Keratinocyte (primary cell): ENCODE data around the gene SHFL. TPM values are rescaled to one million over a fixed set of nuclear protein-coding genes. Genes with fewer than 3 reads are reported as not detected.

Source experiments
- DNase-seq: peaks from one replicate; pipeline ENCODE4 v3.0.0-alpha.2; 2011; ENCODE audit warnings: low read depth, missing footprints, low spot score
- FAIRE-seq: peaks from 2 replicates; lab custom pipeline; 2011; peaks lifted over from hg19 to GRCh38; lab: Jason Lieb, UNC
- H2AFZ ChIP-seq: 2 replicates; pipeline ENCODE4 v1.6.0; 2012; ENCODE audit warnings: low read length, control low read depth, inconsistent platforms; ENCODE audit not compliant: control insufficient read depth
- H3K27ac ChIP-seq: 2 replicates; pipeline ENCODE4 v1.5.1; 2011; ENCODE audit warnings: low read length; ENCODE audit not compliant: control insufficient read depth, insufficient read depth
- H3K27me3 ChIP-seq: 3 replicates; pipeline ENCODE4 v1.6.0; 2011; ENCODE audit warnings: low read length; ENCODE audit not compliant: control insufficient read depth, insufficient read depth; ENCODE audit errors: extremely low read depth
- H3K36me3 ChIP-seq, 2 experiments: 2 replicates in 1 of 2; 3 replicates in 1 of 2; pipeline ENCODE4 v1.5.1; 2011; ENCODE audit warnings: low read length in 2 of 2, mild to moderate bottlenecking in 1 of 2; ENCODE audit not compliant: control insufficient read depth in 2 of 2, insufficient read depth in 2 of 2; ENCODE audit errors: extremely low read depth in 1 of 2
- H3K4me1 ChIP-seq: 3 replicates; pipeline ENCODE4 v1.5.1; 2011; ENCODE audit warnings: low read length; ENCODE audit not compliant: control insufficient read depth, insufficient read depth; ENCODE audit errors: extremely low read depth
- H3K4me2 ChIP-seq: 3 replicates; pipeline ENCODE4 v1.6.0; 2011; ENCODE audit warnings: low read depth, low read length; ENCODE audit not compliant: control insufficient read depth, insufficient read depth; ENCODE audit errors: extremely low read depth
- H3K4me3 ChIP-seq, 3 experiments: fragments of 200-600 bp in 1 of 3; sonication (generic) in 1 of 3; 2 replicates in 2 of 3; 3 replicates in 1 of 3; pipeline ENCODE4 v1.5.1; 2011 to 2016; ENCODE audit warnings: low read length in 3 of 3, mild to moderate bottlenecking in 3 of 3, control low read depth in 2 of 3, inconsistent platforms in 1 of 3, low read depth in 1 of 3, mixed read lengths in 1 of 3, mixed run types in 1 of 3, moderate library complexity in 1 of 3; ENCODE audit not compliant: control insufficient read depth in 2 of 3, insufficient read depth in 2 of 3; ENCODE audit errors: extremely low read depth in 1 of 3
- H3K79me2 ChIP-seq: 2 replicates; pipeline ENCODE4 v1.6.0; 2012; ENCODE audit warnings: low read length; ENCODE audit not compliant: control insufficient read depth, insufficient read depth
- H3K9ac ChIP-seq: 3 replicates; pipeline ENCODE4 v1.6.0; 2011; ENCODE audit warnings: low read length; ENCODE audit not compliant: control insufficient read depth, insufficient read depth; ENCODE audit errors: extremely low read depth
- H3K9me1 ChIP-seq: 3 replicates; pipeline ENCODE4 v1.6.0; 2011; ENCODE audit warnings: low read length; ENCODE audit not compliant: control insufficient read depth, insufficient read depth; ENCODE audit errors: extremely low read depth
- H3K9me3 ChIP-seq: 2 replicates; pipeline ENCODE4 v1.5.1; 2012; ENCODE audit warnings: low read depth, low read length; ENCODE audit not compliant: control insufficient read depth
- H4K20me1 ChIP-seq: 3 replicates; pipeline ENCODE4 v1.6.0; 2011; ENCODE audit warnings: low read length; ENCODE audit not compliant: control insufficient read depth, insufficient read depth; ENCODE audit errors: extremely low read depth
- CTCF ChIP-seq, 3 experiments: IDR thresholded peaks in 1 of 3; conservative IDR thresholded peaks in 1 of 3; optimal IDR thresholded peaks in 1 of 3; 2 replicates in 2 of 3; 3 replicates in 1 of 3; pipeline versions ENCODE3 to v1.5.1; 2011; ENCODE audit warnings: low read length in 3 of 3, mild to moderate bottlenecking in 3 of 3, moderate library complexity in 2 of 3, control low read depth in 1 of 3, inconsistent platforms in 1 of 3; ENCODE audit not compliant: insufficient read depth in 2 of 3; ENCODE audit errors: extremely low read depth in 1 of 3
- EZH2 ChIP-seq: IDR thresholded peaks from one replicate; pipeline ENCODE4 v1.6.1; 2012; ENCODE audit warnings: inconsistent platforms, mild to moderate bottlenecking, low read length, moderate library complexity
- dilution Hi-C: fragments of 300-500 bp; cut with MboI; formaldehyde crosslinking; loops from one replicate; pipeline ENCODE4 v1.7.0; 2020; ENCODE audit warnings: low sequenced_read_pairs; ENCODE audit not compliant: extremely low pct_ligation_motif_present
- polyA plus RNA-seq, 5 experiments: library from polyadenylated mRNA; depleted of rRNA in 3 of 5; stranded (reverse) in 3 of 5; stranded (forward) in 1 of 5; unstranded in 1 of 5; fragments of >200 nt; gene quantifications; 1 replicate in 1 of 5; 2 replicates in 3 of 5; 3 replicates in 1 of 5; pipeline versions ENCODE4 v1.2.1 to v1.2.3, GENCODE V29; 2011 to 2012; ENCODE audit warnings: missing spikeins in 2 of 5, low read depth in 1 of 5, low replicate concordance in 1 of 5

SHFL gene
- polyA plus RNA-seq, 1 donor (not counting 4 experiments of a cell fraction or from before 2014, with no cell fraction given) = 36.4 TPM

GRCh38 chr19:10086591-10087192 lies 575 bp downstream of the SHFL start:
- Histone ChIP-seq H2AFZ (peak overlapping the region; percentile 86), H3K4me1 (no peaks in the 10 kb centered on the region), H4K20me1 (no peaks in the 10 kb centered on the region), H3K9ac (peak overlapping the region; percentile 83), H3K27ac (peak overlapping the region; percentile 56), H3K4me3 (peak overlapping the region; percentile 77 to 96 (median 85)), H3K9me3 (no peaks in the 10 kb centered on the region), H3K9me1 (no peaks in the 10 kb centered on the region), H3K4me2 (peak overlapping the region; percentile 87), H3K79me2 (no peaks in the 10 kb centered on the region), H3K27me3 (no peaks in the 10 kb centered on the region), H3K36me3 (peaks cover 0 to 11% of the 10 kb centered on the region in 2 experiments)
- dilution Hi-C loops = loop anchor here (25.0 kb wide), 1 partner anchor 149 kb away; the partner anchor contains the start of gene OLFM2
- no peak for TF ChIP-seq CTCF (optimal IDR thresholded peaks at IDR 0.05 in 1 of 3, IDR thresholded peaks at IDR 0.05 in 1 of 3, conservative IDR thresholded peaks at IDR 0.05 in 1 of 3; ENCODE audit: extremely low read depth in 1 of 3, insufficient read depth in 2 of 3, low read length in 3 of 3)
- TF ChIP-seq EZH2 = no peak
- DNase-seq (no peak), FAIRE-seq (no peak)

- peak overlapping the region in 1 of 3 experiments; percentile 85 for H3K4me3 ChIP-seq
- H3K9me1 ChIP-seq = no peaks in the 10 kb centered on the region
- no peaks in the 10 kb centered on the region for H3K4me1 ChIP-seq
- no peak for FAIRE-seq
- H3K9me3 ChIP-seq = no peaks in the 10 kb centered on the region
- peaks cover 0 to 16% of the 10 kb centered on the region in 2 experiments for H3K36me3 ChIP-seq
- H3K27ac ChIP-seq = no peak overlapping the region
- DNase-seq = no peak
- H3K79me2 ChIP-seq = no peaks in the 10 kb centered on the region
- H3K9ac ChIP-seq = no peak overlapping the region
- TF ChIP-seq EZH2 (no peak), CTCF (optimal IDR thresholded peaks at IDR 0.05 in 1 of 3, IDR thresholded peaks at IDR 0.05 in 1 of 3, conservative IDR thresholded peaks at IDR 0.05 in 1 of 3; ENCODE audit: extremely low read depth in 1 of 3, insufficient read depth in 2 of 3, low read length in 3 of 3) (no peak)
- peak overlapping the region; percentile 87 for H3K4me2 ChIP-seq
- no peaks in the 10 kb centered on the region for H4K20me1 ChIP-seq
- no peaks in the 10 kb centered on the region for H3K27me3 ChIP-seq
- no peak overlapping the region for H2AFZ ChIP-seq
- dilution Hi-C loops = loop anchor here (25.0 kb wide), 1 partner anchor 150 kb away; the partner anchor contains the start of gene OLFM2
Measured at GRCh38 chr19:10087296-10088061, 1.4 kb downstream of the SHFL start.
